Measurements from ENCODE around the gene KLHL3. TPM values are rescaled to one million over a fixed set of nuclear protein-coding genes. Genes with fewer than 3 reads are reported as not detected.

The KLHL3 gene
- polyA plus RNA-seq, 1 of the 3 experiments (the other 2 are of a cell fraction): 3.8 TPM

GRCh38 chr5:137693951-137694721, 41.8 kb downstream of the KLHL3 start:
- 73% methylated on average over 7 of the region's 7 CpGs for WGBS (ENCODE audit: low lambda C conversion rate)
- Histone ChIP-seq H3K4me1 (ENCODE audit: control insufficient read depth in 1 of 2, insufficient read depth in 2 of 2, low read depth in 1 of 2, low read length in 1 of 2) (peaks cover 0 to 10% of the 10 kb centered on the region in 2 experiments; a peak in 1 of 4 replicates), H3F3A (replicated peaks; ENCODE audit: insufficient read depth) (no peaks in the 10 kb centered on the region), H3K79me2 (ENCODE audit: insufficient read depth) (no peaks in the 10 kb centered on the region), H4K20me1 (ENCODE audit: insufficient read depth) (no peaks in the 10 kb centered on the region), H3K9me3 (no peaks in the 10 kb centered on the region), H3K9me2 (no peaks in the 10 kb centered on the region), H3K4me3 (ENCODE audit: low read depth in 2 of 2, low read length in 1 of 2) (no peak overlapping the region), H3K9ac (no peak overlapping the region), H3K36me3 (replicated peaks in 1 of 2; ENCODE audit: control insufficient read depth in 1 of 2, insufficient read depth in 2 of 2, low read length in 1 of 2) (peaks cover 0 to 8% of the 10 kb centered on the region in 2 experiments), H3K27me3 (ENCODE audit: insufficient read depth) (no peaks in the 10 kb centered on the region), H2AFZ (ENCODE audit: low read depth) (no peak overlapping the region), H3K27ac (ENCODE audit: low read depth in 2 of 2, low read length in 1 of 2) (no peak overlapping the region), H3K4me2 (no peak overlapping the region)
- ChIA-PET POLR2A (no interaction called here), CTCF (interaction anchor here (1.0 to 3.7 kb wide), 5 partner anchors 34 to 65 kb away, joined by 3 to 17 read pairs (median 4); partner anchors contain the start of gene KLHL3)
- no peak for TF ChIP-seq EP300 (IDR thresholded peaks at IDR 0.05; ENCODE audit: borderline replicate concordance in 1 of 2, low read depth in 1 of 2, low read length in 1 of 2)
- peak; percentile 58 for TF ChIP-seq GATA2 (CRISPR knock-in tag; IDR thresholded peaks at IDR 0.05)
- DNase-seq: peak; percentile 33

- H3K27me3 ChIP-seq (ENCODE audit: insufficient read depth): no peaks in the 10 kb centered on the region
- CTCF ChIA-PET: interaction anchor here (1.0 to 3.7 kb wide), 3 partner anchors 34 to 64 kb away, joined by 3 to 17 read pairs (median 3); no protein-coding TSS in a partner anchor
- H3K9me2 ChIP-seq: no peaks in the 10 kb centered on the region
- no peak for DNase-seq
- H3F3A ChIP-seq (replicated peaks; ENCODE audit: insufficient read depth): no peaks in the 10 kb centered on the region
- H3K9me3 ChIP-seq: no peaks in the 10 kb centered on the region
- no peaks in the 10 kb centered on the region for H3K79me2 ChIP-seq (ENCODE audit: insufficient read depth)
- POLR2A ChIA-PET: no interaction called here
- no peak overlapping the region for H3K4me3 ChIP-seq (ENCODE audit: low read depth in 2 of 2, low read length in 1 of 2)
- no peaks in the 10 kb centered on the region for H4K20me1 ChIP-seq (ENCODE audit: insufficient read depth)
- H3K9ac ChIP-seq: no peak overlapping the region
- no peak overlapping the region for H2AFZ ChIP-seq (ENCODE audit: low read depth)
- H3K36me3 ChIP-seq (replicated peaks in 1 of 2; ENCODE audit: control insufficient read depth in 1 of 2, insufficient read depth in 2 of 2, low read length in 1 of 2): peaks cover 0 to 8% of the 10 kb centered on the region in 2 experiments
- H3K4me2 ChIP-seq: no peak overlapping the region
- H3K4me1 ChIP-seq (ENCODE audit: control insufficient read depth in 1 of 2, insufficient read depth in 2 of 2, low read depth in 1 of 2, low read length in 1 of 2): peaks cover 0 to 10% of the 10 kb centered on the region in 2 experiments; a peak in 1 of 4 replicates
- no peak for TF ChIP-seq SIN3A (IDR thresholded peaks at IDR 0.05; ENCODE audit: borderline replicate concordance, low read depth, low read length)
- WGBS (ENCODE audit: low lambda C conversion rate): 100% methylated on average over 1 of the region's 1 CpG
- no peak overlapping the region for H3K27ac ChIP-seq (ENCODE audit: low read depth in 2 of 2, low read length in 1 of 2)
Measured at GRCh38 chr5:137693307-137693950, 42.5 kb downstream of the KLHL3 start.

- 50% methylated on average over 2 of the region's 2 CpGs for WGBS (ENCODE audit: low lambda C conversion rate)
- Histone ChIP-seq H3K27ac (ENCODE audit: low read depth in 2 of 2, low read length in 1 of 2) (no peak overlapping the region), H2AFZ (ENCODE audit: low read depth) (no peak overlapping the region), H3K9me2 (no peaks in the 10 kb centered on the region), H3K79me2 (ENCODE audit: insufficient read depth) (no peaks in the 10 kb centered on the region), H3K36me3 (replicated peaks in 1 of 2; ENCODE audit: control insufficient read depth in 1 of 2, insufficient read depth in 2 of 2, low read length in 1 of 2) (no peaks in the 10 kb centered on the region), H3K4me1 (ENCODE audit: control insufficient read depth in 1 of 2, insufficient read depth in 2 of 2, low read depth in 1 of 2, low read length in 1 of 2) (peaks cover 0 to 4% of the 10 kb centered on the region in 2 experiments; a peak in 1 of 4 replicates), H3K4me3 (ENCODE audit: low read depth in 2 of 2, low read length in 1 of 2) (no peak overlapping the region), H4K20me1 (ENCODE audit: insufficient read depth) (no peaks in the 10 kb centered on the region), H3K27me3 (ENCODE audit: insufficient read depth) (no peaks in the 10 kb centered on the region), H3K9ac (no peak overlapping the region), H3K4me2 (no peak overlapping the region), H3K9me3 (no peaks in the 10 kb centered on the region), H3F3A (replicated peaks; ENCODE audit: insufficient read depth) (no peaks in the 10 kb centered on the region)
- POLR2A ChIA-PET: no interaction called here
- DNase-seq: no peak
- CTCF ChIA-PET: interaction anchor here (1.6 to 1.7 kb wide), 2 partner anchors 29 to 60 kb away, joined by 4 to 7 read pairs; no protein-coding TSS in a partner anchor
- TF ChIP-seq TCF12 (IDR thresholded peaks at IDR 0.05): no peak
- TF ChIP-seq USF2 (IDR thresholded peaks at IDR 0.05; ENCODE audit: borderline replicate concordance, low read depth, low read length): no peak
- no peak for TF ChIP-seq GABPA (IDR thresholded peaks at IDR 0.05; ENCODE audit: low read depth)
- no peak for TF ChIP-seq GATA2 (CRISPR knock-in tag; IDR thresholded peaks at IDR 0.05)
- TF ChIP-seq ELF1 (IDR thresholded peaks at IDR 0.05): no peak
- TF ChIP-seq EZH2phosphoT487 (IDR thresholded peaks at IDR 0.05; ENCODE audit: borderline replicate concordance, low read depth): no peak
- no peak for TF ChIP-seq SMC3 (IDR thresholded peaks at IDR 0.05; ENCODE audit: low read depth, low read length)
- TF ChIP-seq PBX3 (IDR thresholded peaks at IDR 0.05): no peak
- TF ChIP-seq YY1 (IDR thresholded peaks at IDR 0.05; ENCODE audit: low read depth): no peak
- TF ChIP-seq TEAD4 (IDR thresholded peaks at IDR 0.05; ENCODE audit: borderline replicate concordance, insufficient read depth): no peak
- no peak for TF ChIP-seq MEF2A (IDR thresholded peaks at IDR 0.05; ENCODE audit: borderline replicate concordance, low read depth)
- no peak for TF ChIP-seq CHD2 (IDR thresholded peaks at IDR 0.05; ENCODE audit: low read length, partially characterized antibody)
Measured at GRCh38 chr5:137689306-137689705, 46.6 kb downstream of the KLHL3 start.
